ENCODE results near the gene NCAPG2.

The NCAPG2 gene

DNA sequence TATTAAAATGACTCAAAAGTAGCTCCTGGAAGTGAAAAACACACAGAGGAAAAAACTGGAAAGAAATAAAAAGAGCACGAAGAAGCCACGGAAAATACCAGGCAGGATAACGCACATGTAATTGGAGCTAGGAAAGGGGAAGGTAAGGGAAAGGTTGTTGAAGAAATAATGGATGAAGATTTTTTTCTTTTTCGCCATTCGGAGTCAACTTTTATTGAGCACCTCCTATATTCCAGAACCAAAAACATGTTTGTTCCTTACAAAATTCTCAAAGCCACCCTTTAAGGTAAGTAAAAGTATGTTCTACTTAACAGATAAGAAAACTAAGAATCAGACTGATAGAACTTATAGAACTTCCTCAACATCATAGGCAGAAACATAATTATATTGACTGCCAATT, 84.2 kb downstream of the NCAPG2 start:
- DNase-seq = no peak

DNA sequence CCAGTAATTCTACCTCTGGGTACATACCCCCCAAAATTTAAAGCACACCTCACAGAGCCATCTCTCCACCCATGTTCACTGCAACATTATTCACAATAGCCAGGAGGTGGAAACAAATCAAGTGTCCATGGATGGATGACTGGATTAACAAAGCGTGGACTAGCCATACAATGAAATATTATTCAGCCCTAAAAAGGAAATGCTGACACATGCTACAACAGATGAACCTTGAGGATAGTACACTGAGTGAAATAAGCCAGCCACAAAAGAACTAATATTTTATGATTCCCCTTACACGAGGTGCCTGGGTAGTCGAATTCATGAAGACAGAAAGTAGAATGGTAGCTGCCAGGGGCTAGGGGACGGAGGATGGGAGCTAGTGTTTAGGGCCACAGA, 85.9 kb downstream of the NCAPG2 start:
- DNase-seq = no peak

DNA sequence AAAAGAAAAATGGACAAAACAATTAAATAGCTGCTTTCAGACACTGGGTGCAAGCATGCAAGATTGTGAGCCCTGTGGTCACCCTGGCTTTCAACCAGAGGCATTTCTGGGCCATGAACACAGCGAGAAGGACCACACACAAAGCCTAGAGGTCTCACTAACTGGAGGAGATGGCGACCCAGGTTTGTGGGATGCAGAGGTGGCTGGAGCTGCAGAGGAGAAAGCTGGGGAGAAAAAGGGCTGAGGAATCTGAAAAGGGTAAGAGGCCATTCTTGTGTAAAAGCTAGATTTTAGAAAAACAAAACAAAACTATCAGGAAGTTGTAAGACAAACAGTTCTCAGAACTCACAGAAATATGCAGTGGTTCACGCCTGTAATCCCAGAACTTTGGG, 86.9 kb downstream of the NCAPG2 start:
- no peak for DNase-seq

DNA sequence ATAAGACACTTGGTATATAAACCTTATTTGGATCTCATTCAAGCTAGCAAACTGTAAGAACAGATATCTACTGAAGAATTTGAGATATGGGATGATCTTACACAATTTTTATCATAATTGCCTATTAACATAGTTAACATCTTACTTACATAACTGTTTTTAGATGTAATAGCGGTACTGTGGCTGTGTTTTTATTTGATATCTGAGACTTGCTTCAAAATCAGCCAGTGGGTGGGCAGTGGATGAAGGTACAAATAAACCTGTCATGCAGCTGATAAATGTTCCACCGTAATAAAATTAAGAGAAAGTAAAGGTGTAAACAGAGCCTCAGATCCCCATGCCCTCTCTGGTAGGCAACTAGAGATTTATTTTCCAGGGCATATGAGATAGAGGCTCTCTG, 88.6 kb downstream of the NCAPG2 start:
- DNase-seq = no peak

DNA sequence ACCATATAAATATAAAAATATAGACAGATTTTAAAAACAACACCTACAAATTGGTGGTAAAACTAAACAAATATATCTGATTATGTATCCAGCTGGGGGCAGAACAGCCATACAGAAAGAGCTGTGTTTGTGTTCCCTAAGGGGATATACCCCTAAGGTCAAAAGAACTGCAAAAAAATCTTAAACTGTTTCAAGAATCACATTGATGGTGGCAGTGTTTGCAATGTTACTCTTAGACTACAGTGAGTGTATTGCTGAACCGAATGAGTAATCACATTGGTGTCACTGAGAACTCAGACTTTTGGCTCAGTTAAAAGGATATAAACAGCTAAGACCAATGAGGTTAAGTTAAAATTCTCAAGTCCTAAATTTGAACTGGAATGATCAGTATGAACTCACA, 89.9 kb downstream of the NCAPG2 start:
- DNase-seq = no peak

DNA sequence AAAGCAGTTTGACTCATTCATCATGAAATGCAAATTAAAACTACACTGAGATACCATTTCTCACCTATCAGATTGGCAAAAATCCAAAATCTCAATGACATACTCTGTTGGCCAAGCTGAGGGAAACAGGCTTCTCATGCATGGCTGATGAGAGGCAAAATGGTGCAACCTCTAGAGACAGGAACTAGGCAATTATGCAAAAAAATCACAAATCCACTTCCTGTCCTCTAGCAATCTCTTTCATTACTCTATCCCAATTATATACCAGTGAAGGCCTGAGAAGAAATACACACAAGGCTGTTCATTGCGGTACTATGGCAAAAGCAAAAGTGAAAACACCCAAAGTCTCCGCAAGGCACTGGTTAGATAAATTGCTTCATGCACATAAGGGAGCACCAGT, 91.1 kb downstream of the NCAPG2 start:
- DNase-seq = no peak

DNA sequence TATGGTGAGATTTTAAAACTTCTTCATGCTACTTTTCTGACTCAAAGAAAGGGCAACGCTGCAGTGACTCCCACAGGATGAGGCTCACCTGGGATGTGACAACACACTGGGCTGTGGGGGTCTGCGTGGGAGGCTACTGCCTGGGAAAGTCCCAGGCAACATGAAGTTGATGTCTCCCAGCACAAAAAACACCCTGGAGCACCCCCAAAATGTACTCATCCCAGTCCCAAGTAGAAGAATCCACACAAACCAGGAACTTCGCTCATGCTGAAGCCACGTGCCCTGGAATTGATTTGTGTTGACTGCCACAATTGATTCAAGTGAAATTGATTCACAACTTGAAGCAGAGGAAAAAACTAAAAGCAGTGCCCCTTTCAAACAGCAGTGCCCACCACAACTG, 92.1 kb downstream of the NCAPG2 start:
- no peak for DNase-seq

DNA sequence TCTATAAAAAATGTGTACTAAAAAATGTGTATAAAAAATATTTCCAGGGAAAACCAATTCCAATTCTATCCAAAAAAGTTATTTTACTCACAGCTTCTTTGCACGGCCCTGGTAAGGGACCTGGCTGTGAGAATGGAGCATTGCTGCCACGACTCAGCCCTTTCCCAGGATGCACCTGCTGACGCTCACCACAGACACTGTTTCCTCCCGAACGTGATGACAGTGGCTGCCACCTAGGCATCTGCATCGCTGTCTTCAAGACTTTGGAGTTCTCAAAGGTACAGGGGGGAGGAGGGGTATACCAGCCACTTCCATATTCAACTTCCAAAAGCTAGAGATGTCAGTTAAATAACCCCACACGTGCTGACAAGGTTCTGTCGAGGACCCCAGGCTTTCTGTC, 93.1 kb downstream of the NCAPG2 start:
- DNase-seq = no peak

DNA sequence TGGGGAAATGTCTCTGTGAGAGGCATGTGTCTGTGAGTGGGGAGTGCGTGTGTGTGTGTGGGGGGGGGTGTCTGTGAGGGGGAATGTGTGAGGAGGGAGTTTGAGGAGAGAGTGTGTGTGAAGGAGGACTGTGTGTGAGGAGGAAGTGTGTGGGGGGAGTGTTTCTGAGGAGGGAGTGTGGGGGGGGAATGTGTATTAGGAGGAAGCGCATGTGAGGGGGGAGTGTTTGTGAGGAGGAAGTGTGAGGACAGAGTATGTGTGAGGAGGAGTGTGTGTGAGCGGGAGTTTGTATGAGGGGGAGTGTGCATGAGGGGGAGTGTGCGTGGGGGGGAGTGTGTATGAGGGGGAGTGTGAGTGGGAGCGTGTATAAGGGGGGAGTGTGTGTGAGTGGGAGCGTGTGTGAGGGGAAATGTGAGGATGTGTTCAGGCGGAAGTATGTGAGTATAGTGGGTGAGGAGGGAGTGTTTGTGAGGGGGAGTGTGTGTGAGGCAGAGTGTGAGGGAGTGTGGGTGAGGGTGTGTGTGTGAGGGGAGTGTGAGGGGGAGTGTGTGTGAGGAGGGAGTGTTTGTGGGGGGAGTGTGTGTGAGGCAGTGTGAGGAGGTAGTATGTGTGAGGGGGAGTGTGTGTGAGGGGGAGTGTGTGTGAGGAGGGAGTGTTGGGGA, 95.2 kb downstream of the NCAPG2 start:
- DNase-seq = no peak

DNA sequence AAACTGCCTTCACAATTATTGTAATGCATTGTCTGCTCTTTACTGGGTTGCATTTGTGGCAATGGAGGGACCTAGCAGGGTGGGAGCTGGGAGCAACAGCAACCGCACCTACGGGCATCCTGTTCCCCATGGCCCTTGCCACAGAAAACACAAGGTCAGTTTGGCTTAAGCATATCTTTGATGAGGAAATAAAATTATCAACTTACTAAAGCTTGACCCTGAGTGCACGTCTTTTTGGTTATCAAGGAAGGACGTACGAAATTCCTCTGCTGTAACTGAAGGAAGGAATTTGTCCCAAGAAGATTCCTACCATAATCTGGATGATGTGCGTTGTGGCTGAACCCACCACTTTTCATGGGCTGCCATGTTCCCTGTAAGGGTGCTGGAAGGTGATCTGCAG, 97.0 kb downstream of the NCAPG2 start:
- DNase-seq = no peak

DNA sequence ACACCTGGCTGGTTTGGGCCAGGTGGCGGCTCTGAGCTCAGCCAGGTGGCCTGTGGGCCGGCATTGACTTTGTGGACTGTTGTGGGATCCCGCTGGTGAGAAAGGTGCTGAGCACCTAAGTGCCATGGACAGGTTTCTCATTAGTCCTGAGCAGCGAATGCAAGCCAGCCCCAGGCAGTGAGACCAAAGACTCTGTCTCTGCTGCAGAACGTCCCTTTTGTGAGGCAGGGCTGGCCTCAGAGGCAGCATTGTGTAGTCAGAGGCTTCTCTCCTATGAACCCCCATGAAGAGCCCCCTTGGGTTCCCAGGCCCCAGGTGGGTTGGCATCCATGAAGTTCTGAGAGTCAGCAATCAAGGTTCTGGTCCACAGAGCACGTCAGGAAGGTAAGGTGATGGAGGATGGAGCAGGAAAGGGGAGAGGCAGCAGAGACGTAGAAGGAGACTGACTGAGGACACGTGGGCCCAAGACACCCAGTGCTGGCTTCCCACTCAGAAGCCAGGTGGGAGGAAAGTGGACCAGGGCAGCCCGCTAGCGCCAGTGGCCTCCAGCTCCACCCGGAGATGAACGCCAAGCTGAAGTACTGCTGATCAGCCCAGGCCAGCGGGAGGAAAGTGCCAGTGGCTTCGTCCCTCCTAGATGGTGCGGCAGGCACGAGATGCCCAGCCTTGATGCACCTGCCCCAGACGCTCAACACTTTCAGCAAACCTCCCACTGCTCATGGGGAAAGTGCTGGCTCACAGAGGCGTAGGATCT, 97.8 kb downstream of the NCAPG2 start:
- no peak for DNase-seq

DNA sequence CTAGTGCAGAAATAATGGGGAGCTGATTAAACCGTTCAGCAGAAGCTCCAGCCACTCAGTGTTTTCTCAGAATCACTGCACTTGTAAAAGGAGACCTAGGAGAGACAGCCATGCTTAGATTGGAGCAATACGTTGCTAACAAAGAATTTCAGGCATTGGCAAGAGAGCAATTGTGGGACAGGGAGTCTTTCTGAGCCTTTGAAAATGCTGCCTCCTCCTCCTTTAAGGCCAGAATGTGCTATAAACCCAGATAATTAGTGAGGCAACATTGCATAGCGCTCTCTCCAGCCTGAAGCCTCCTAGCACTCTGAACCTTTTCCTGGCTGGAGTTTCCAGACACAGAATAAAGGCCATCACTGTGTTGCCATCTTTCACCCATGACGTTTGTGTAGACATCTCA, 98.5 kb downstream of the NCAPG2 start:
- no peak for DNase-seq

DNA sequence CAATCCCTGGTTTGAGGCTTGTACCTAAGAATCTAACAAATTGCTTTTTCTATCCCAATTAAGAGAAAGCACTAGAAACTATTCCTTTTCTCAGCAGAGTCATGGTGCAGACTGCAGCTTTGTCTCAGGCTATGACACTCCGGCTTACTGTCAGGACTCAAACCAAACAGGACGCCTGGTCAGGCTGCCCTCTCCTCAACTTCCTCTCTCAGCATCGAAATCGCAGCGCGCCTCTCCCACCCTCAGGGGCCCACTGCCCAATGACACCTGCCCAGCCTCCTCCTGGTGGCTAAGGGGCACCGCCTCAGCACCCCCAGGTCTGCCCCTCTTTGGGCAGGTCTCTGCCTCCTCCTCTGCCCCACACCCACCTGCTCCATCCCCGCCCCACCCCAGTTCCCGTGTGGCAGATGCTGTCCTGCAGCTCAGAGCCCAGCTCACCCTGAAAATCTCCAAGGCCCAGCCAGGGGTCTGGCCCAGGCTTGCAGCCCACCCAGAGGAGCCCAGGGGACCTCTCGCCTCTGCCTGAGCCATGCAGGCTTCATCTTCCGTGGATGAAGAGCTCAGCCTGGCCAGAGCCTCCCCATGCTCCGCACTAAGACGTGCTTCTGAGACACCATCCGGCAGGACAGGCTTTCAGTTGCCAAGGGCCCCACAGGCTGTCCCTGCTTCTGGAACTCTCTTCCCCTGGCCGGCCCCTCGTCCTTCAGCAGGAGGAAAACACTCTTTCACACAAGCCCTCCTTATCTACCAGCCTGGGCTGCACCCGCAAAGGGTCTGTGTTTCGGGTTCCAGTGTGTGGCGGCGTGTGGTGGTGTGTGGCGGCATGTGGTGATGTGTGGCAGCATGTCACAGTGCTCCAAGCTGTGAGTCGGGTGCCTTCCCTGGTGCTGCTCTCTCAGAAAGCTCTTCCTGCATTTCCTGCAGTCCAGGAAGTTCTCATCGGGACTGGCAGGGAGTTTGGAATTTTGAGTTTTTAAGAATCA, 100.5 kb downstream of the NCAPG2 start:
- no peak for DNase-seq

DNA sequence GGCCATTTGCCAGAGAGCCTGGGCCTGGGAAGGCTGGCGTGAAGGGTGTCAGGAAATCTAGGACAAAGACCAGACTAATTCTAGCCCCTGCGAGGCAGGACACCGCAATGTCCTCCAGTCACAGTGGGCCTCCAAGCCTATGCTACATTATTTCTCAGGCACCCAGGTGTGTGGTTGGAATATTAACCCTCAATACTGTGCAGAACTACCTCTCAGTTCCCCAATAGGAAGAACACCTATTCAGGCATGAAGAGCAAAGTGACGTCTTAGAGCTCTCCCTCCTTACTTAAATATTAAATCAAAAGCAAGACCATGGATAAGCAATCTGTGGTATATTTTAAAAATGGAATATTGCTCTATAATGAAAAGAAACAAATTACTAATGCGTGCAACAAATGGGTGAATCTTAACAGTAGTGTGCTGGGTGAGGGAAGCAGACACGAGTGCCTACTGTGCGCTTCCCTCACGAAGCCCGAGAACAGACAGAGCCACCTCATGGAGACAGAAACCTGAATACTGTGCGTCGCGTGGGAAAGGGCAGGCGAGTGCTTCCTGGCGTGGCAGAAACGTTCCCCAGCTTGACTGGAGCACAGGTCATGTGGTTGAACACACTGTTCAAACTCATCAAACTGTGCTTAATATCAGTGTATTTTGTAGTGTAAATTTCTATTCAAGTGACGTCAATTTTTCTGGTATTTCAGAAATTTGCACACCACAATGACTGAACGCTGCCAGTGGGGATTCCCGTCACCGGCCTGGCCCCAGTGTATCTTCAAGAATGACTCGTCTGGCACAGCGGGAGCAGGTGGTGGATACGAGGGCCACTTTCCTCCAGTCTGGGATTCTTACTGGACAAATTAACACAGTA, 101.5 kb downstream of the NCAPG2 start:
- DNase-seq = peak; percentile 27

DNA sequence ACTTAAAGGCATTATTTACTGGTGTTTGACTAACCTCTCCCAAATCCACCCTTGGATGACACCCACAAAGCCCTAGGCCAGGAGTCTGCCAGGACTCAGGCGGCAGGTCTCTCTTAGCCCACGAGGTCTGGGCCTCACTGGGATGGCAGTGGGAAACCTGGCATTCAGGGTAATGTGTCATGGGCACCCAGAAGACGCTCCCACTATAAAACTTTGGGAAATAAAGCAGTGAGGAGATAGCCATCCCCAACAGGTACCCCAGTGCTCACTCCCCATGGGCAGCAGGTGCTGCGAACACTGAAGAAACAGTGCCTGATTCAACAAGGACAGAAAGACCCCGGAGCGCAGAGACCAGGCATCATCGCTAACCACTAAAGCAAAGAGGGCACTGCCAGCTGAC, 102.6 kb downstream of the NCAPG2 start:
- DNase-seq = no peak

DNA sequence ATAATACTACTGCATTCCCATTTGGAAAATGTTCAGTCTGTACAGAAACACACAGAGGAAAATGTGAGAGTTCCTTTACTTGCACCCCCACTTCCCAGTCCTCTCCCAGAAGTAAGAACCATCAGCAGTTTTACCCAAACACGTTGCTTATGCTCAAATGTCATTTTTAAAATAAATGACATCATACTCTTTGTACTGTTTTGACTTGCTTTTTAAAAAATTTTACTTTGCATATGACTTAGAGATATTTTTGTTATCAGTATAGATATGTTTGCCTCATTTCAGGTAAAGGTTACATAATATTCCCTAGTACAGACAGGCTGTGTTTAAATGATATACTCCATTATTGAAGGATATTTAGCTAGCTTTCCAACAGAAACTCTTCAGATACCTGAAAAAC, 103.5 kb downstream of the NCAPG2 start:
- no peak for DNase-seq

DNA sequence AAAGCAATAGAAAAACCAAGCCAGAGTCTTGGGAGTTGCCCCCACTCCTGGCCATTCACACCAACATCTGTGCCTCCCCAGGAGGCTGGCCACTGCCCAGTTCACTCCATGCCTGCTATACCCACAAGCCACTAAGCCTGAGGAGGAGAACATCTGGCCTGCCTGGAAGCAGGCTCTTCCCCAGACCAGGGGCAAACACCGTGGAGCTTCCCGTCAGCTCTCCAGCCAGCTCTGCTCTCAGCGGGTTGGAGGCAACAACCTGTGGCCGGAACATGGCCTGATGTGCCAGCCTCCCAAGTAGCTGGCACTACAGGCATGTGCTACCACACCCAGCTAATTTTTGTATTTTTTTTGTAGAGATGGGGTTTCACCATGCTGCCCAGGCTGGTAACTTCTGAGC, 107.9 kb downstream of the NCAPG2 start:
- no peak for DNase-seq

DNA sequence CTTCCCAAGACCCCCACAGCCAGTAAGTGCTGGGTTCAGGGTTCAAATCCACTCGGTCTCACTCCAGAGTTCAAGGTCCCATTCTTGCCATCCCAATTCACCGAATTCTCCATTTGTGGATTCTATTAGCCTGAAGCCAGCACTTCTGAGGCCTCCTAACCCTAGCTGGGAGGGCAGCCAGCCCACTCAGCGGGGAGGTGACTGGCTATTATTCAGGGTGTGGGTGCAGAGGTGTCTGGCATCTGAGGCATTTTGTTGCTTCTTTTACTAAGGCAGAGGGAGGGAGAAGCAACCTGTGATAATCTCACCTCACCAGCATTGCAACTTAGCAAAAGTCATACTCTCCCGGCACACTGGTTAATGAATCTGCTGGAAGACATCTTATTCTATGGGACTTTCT, 108.3 kb downstream of the NCAPG2 start:
- DNase-seq = no peak

DNA sequence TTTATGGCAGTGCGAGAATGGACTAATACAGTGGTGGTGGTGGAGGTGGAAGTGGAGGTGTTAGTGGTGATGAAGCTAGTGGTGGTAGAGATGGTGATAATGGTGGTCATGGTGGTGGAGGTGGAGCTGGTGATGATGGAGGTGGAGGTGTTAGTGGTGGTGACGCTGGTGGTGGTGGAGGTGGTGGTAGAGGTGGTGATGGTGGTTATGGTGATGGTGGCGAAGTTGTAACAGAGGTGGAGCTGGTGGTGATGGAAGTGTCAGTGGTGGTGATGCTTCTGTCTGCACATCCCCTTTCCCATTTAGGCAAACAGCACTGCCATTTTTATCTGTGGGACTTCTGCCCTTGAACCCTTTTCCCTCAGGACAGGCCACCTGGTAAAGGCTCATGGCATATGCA, 109.5 kb downstream of the NCAPG2 start:
- DNase-seq = no peak

DNA sequence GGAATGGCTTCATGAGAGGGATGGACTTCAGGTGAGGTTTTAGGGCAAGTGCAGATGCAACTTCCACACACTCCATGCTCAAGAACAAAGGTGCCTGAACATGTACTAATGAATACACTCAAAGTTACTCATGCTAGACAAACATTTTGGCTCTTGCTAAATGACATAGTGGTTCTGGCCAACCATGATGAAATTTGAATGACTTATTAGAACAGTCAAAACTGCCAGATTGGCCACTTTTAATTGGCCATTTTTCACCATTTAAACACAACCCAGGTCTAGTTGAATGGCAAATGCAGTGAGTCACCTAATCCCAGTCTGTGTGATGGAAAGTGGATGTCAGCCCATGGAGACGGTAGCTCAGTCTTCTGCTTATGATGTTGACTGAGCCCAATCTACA, 112.1 kb downstream of the NCAPG2 start:
- DNase-seq = no peak

DNA sequence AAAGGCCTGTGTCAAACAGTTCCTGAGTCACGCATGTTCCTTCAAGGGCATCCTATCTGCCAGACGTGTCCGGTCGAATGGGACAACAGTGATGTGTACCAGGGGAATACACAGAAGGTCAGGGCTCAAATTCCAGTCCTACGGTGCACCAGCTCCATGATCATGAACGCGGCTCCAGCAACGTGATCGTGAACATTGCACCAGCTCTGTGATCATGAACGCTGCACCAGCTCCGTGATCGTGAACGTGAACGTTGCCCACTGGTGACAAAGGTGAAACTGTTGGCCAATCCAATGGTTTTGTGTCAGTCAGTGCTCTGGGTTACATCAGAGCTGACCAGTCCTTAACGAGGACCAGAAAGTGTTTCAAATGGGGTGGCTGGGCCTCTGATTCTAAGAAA, 112.7 kb downstream of the NCAPG2 start:
- no peak for DNase-seq

DNA sequence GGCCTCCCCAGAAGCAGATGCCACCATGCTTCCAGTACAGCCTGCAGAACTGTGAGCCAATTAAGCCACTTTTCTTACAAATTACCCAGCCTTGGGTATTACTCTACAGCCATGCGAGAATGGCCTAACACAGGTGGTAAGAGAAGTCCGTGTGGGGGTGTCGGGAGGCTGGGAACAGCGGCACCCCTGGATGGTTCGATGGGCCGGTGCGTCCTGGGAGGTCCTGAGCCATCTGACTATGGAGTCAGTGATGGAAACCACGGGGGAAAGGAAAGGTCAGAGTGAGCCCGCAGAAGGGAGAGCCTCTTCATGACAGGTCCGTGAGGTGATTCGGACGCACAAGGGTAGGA, 114.4 kb downstream of the NCAPG2 start:
- no peak for DNase-seq

DNA sequence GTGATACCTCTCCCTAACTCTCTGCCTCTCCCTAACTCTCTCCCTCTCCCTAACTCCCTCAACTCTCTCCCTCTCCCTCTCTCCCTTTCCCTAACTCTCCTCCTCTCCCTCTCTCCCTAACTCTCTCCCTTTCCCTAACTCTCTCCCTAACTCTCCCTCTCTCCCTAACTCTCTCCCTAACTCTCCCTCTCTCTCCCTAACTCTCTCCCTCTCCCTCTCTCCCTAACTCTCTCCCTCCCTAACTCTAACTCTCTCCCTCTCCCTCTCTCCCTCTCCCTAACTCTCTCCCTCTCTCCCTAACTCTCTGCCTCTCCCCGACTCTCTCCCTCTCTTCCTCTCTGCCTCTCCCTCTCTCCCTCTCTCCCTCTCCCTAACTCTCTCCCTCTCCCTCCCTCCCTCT, 115.0 kb downstream of the NCAPG2 start:
- no peak for DNase-seq

Data from activated CD4-positive, alpha-beta T cell treated with anti-CD3 and anti-CD28 coated beads, Interleukin-2, amount 50 U/mL, for 16 hours (primary cell).